ENCODE results near the gene PDZD4. TPM values are rescaled to one million over a fixed set of nuclear protein-coding genes. Genes with fewer than 3 reads are reported as not detected.
A peak's percentile ranks its signal among the peaks of the same experiment; 100 is the strongest.

Gene PDZD4
- total and polyA plus RNA-seq, 9 of the 15 experiments (the other 6 are each of a cell fraction or from before 2014, with no cell fraction given): 0.05 to 0.38 (median 0.07) TPM; not detected in 5

DNA sequence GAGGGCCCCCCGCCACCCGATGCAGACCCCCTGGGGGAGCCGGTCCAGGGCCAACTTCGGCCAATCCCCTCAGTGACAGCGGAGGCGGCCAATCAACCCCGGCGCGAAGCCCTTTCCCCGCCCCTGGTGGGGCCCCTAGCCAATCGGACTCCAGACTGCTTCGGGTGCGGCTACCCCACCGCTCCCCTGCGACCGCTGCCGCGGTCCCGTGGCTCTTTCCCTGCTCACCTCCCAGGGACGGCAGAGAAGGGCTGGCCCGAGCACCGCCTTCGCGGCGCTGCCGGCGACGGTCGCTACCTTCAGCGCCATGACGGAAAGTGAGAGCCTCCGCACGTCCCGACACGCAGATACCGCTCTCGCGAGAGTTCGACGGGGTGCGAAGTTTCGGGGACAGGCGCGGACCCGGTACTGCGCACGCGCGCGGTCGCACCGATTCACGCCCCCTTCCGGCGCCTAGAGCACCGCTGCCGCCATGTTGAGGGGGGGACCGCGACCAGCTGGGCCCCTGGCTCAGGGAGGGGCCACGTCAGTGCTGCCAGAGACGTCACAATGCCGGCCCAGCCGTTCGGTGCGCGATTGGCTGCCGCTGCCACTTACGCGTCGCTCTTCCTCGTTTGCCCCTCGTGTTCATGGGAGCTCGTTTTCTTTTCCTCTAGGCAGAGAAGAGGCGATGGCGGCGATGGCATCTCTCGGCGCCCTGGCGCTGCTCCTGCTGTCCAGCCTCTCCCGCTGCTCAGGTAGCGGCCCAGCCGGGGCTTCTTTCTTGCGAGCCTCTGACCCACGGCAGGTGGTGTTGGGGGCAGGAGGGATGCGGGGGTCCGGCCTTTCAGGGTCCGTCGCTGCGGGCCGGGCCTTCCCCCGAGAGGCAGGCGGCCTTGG lies 36.1 kb downstream of the PDZD4 start, which contains the start of the genes IDH3G and SSR4 (continued):
- TF ChIP-seq, protein P1, sequence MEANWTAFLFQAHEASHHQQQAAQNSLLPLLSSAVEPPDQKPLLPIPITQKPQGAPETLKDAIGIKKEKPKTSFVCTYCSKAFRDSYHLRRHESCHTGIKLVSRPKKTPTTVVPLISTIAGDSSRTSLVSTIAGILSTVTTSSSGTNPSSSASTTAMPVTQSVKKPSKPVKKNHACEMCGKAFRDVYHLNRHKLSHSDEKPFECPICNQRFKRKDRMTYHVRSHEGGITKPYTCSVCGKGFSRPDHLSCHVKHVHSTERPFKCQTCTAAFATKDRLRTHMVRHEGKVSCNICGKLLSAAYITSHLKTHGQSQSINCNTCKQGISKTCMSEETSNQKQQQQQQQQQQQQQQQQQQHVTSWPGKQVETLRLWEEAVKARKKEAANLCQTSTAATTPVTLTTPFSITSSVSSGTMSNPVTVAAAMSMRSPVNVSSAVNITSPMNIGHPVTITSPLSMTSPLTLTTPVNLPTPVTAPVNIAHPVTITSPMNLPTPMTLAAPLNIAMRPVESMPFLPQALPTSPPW (CRISPR knock-in tag; IDR thresholded peaks at IDR 0.05): peak; percentile 98
- TF ChIP-seq, protein P2, sequence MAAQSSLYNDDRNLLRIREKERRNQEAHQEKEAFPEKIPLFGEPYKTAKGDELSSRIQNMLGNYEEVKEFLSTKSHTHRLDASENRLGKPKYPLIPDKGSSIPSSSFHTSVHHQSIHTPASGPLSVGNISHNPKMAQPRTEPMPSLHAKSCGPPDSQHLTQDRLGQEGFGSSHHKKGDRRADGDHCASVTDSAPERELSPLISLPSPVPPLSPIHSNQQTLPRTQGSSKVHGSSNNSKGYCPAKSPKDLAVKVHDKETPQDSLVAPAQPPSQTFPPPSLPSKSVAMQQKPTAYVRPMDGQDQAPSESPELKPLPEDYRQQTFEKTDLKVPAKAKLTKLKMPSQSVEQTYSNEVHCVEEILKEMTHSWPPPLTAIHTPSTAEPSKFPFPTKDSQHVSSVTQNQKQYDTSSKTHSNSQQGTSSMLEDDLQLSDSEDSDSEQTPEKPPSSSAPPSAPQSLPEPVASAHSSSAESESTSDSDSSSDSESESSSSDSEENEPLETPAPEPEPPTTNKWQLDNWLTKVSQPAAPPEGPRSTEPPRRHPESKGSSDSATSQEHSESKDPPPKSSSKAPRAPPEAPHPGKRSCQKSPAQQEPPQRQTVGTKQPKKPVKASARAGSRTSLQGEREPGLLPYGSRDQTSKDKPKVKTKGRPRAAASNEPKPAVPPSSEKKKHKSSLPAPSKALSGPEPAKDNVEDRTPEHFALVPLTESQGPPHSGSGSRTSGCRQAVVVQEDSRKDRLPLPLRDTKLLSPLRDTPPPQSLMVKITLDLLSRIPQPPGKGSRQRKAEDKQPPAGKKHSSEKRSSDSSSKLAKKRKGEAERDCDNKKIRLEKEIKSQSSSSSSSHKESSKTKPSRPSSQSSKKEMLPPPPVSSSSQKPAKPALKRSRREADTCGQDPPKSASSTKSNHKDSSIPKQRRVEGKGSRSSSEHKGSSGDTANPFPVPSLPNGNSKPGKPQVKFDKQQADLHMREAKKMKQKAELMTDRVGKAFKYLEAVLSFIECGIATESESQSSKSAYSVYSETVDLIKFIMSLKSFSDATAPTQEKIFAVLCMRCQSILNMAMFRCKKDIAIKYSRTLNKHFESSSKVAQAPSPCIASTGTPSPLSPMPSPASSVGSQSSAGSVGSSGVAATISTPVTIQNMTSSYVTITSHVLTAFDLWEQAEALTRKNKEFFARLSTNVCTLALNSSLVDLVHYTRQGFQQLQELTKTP (IDR thresholded peaks at IDR 0.05; ENCODE audit: low read depth in 1 of 2, partially characterized antibody in 2 of 2): no peak
- TF ChIP-seq HMGN3 (IDR thresholded peaks at IDR 0.05; ENCODE audit: borderline replicate concordance, extremely low read depth, insufficient read length, low read depth, low read length): peak; percentile 63
- peak; percentile 69; the same call in 1 of the 2 replicates for TF ChIP-seq ESRRA (IDR thresholded peaks at IDR 0.05; ENCODE audit: borderline replicate concordance, low read depth)
- TF ChIP-seq ZNF766 (CRISPR knock-in tag; conservative IDR thresholded peaks at IDR 0.05): peak; percentile 37; the same call in 1 of the 2 replicates

All from K562 (cell line).